Ishikawa (cell line): ENCODE data around the gene EFCAB10.

ENCODE experiments used
- CEBPB ChIP-seq: IDR thresholded peaks from 2 replicates; pipeline ENCODE4 v1.6.1; 2012
- CREB1 ChIP-seq: IDR thresholded peaks from 2 replicates; pipeline ENCODE4 v1.6.1; 2012; ENCODE audit warnings: low read depth
- EGR1 ChIP-seq: IDR thresholded peaks from 2 replicates; pipeline ENCODE4 v1.6.1; 2012
- EP300 ChIP-seq: IDR thresholded peaks from 2 replicates; pipeline ENCODE4 v1.6.1; 2012; ENCODE audit warnings: borderline replicate concordance
- FOXM1 ChIP-seq: IDR thresholded peaks from 2 replicates; pipeline ENCODE4 v1.6.1; 2012; ENCODE audit warnings: low read depth, borderline replicate concordance
- MAX ChIP-seq: IDR thresholded peaks from 2 replicates; pipeline ENCODE4 v1.6.1; 2012
- NFIC ChIP-seq: IDR thresholded peaks from 2 replicates; pipeline ENCODE4 v1.6.1; 2012
- RAD21 ChIP-seq: IDR thresholded peaks from 2 replicates; pipeline ENCODE4 v1.6.1; 2012; ENCODE audit warnings: low read depth
- TAF1 ChIP-seq: IDR thresholded peaks from 2 replicates; pipeline ENCODE4 v1.6.1; 2012; ENCODE audit warnings: low read depth, mild to moderate bottlenecking
- TCF12 ChIP-seq: IDR thresholded peaks from 2 replicates; pipeline ENCODE4 v1.6.1; 2012; ENCODE audit warnings: low read depth
- TEAD4 ChIP-seq: IDR thresholded peaks from 2 replicates; pipeline ENCODE4 v1.6.1; 2012
- YY1 ChIP-seq: IDR thresholded peaks from 2 replicates; pipeline ENCODE4 v1.6.1; 2012; ENCODE audit warnings: low read depth
- ZBTB7A ChIP-seq: IDR thresholded peaks from 2 replicates; pipeline ENCODE4 v1.6.1; 2012; ENCODE audit warnings: low read depth
- TF ChIP-seq, protein P1 (sequence below): IDR thresholded peaks from 2 replicates; pipeline ENCODE4 v1.6.1; 2012; ENCODE audit warnings: low read depth, mild to moderate bottlenecking
- TF ChIP-seq, protein P2 (sequence below): IDR thresholded peaks from 2 replicates; pipeline ENCODE4 v1.6.1; 2012

EFCAB10 gene

GRCh38 chr7:105618016-105618296, 36.7 kb upstream of the EFCAB10 start:
- TF ChIP-seq, protein P1, sequence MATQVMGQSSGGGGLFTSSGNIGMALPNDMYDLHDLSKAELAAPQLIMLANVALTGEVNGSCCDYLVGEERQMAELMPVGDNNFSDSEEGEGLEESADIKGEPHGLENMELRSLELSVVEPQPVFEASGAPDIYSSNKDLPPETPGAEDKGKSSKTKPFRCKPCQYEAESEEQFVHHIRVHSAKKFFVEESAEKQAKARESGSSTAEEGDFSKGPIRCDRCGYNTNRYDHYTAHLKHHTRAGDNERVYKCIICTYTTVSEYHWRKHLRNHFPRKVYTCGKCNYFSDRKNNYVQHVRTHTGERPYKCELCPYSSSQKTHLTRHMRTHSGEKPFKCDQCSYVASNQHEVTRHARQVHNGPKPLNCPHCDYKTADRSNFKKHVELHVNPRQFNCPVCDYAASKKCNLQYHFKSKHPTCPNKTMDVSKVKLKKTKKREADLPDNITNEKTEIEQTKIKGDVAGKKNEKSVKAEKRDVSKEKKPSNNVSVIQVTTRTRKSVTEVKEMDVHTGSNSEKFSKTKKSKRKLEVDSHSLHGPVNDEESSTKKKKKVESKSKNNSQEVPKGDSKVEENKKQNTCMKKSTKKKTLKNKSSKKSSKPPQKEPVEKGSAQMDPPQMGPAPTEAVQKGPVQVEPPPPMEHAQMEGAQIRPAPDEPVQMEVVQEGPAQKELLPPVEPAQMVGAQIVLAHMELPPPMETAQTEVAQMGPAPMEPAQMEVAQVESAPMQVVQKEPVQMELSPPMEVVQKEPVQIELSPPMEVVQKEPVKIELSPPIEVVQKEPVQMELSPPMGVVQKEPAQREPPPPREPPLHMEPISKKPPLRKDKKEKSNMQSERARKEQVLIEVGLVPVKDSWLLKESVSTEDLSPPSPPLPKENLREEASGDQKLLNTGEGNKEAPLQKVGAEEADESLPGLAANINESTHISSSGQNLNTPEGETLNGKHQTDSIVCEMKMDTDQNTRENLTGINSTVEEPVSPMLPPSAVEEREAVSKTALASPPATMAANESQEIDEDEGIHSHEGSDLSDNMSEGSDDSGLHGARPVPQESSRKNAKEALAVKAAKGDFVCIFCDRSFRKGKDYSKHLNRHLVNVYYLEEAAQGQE: no peak
- TF ChIP-seq EGR1 (no peak), MAX (0 out of 2 replicates have a peak, but pooled peaks have one; percentile 20)

- TF ChIP-seq, protein P1: no peak
- TF ChIP-seq TAF1: no peak
- TF ChIP-seq TEAD4: no peak
- TF ChIP-seq, protein P2, sequence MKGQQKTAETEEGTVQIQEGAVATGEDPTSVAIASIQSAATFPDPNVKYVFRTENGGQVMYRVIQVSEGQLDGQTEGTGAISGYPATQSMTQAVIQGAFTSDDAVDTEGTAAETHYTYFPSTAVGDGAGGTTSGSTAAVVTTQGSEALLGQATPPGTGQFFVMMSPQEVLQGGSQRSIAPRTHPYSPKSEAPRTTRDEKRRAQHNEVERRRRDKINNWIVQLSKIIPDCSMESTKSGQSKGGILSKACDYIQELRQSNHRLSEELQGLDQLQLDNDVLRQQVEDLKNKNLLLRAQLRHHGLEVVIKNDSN: no peak
- TF ChIP-seq CEBPB: no peak
- no peak for TF ChIP-seq TCF12
- TF ChIP-seq FOXM1: no peak
- TF ChIP-seq CREB1: no peak
- TF ChIP-seq YY1: no peak
- TF ChIP-seq MAX: no peak
- no peak for TF ChIP-seq ZBTB7A
- no peak for TF ChIP-seq EP300
- no peak for TF ChIP-seq RAD21
- no peak for TF ChIP-seq EGR1
- TF ChIP-seq NFIC: no peak
Observed at GRCh38 chr7:105617280-105618015, 36.2 kb upstream of the EFCAB10 start.

- TF ChIP-seq TEAD4 (no peak), TCF12 (no peak), ZBTB7A (no peak), FOXM1 (no peak), MAX (no peak), RAD21 (no peak), YY1 (no peak), EGR1 (no peak), EP300 (no peak), CEBPB (no peak), NFIC (no peak), CREB1 (no peak), TAF1 (no peak)
- TF ChIP-seq, protein P1: no peak
- TF ChIP-seq, protein P2: no peak
Observed at GRCh38 chr7:105614341-105614840, 33.1 kb upstream of the EFCAB10 start.

- TF ChIP-seq CEBPB: no peak
- TF ChIP-seq RAD21: no peak
- no peak for TF ChIP-seq CREB1
- no peak for TF ChIP-seq TCF12
- TF ChIP-seq, protein P2: no peak
- no peak for TF ChIP-seq ZBTB7A
- TF ChIP-seq YY1: no peak
- no peak for TF ChIP-seq TAF1
- TF ChIP-seq FOXM1: no peak
- no peak for TF ChIP-seq NFIC
- TF ChIP-seq, protein P1: no peak
- TF ChIP-seq TEAD4: no peak
- no peak for TF ChIP-seq EGR1
Observed at GRCh38 chr7:105613611-105614330, 32.5 kb upstream of the EFCAB10 start.
